ENCODE data around the gene SELENOF.
"Not testable (repeated sequence)": the region's sequence is repeated elsewhere in the genome, so short reads cannot be mapped to it uniquely, and the experiment has no call there.

SELENOF gene

GRCh38 chr1:86856196-86856595, 57.7 kb downstream of the SELENOF start:
- no peak for FAIRE-seq

GRCh38 chr1:86854352-86854751, 59.6 kb downstream of the SELENOF start:
- FAIRE-seq: no peak

DNA sequence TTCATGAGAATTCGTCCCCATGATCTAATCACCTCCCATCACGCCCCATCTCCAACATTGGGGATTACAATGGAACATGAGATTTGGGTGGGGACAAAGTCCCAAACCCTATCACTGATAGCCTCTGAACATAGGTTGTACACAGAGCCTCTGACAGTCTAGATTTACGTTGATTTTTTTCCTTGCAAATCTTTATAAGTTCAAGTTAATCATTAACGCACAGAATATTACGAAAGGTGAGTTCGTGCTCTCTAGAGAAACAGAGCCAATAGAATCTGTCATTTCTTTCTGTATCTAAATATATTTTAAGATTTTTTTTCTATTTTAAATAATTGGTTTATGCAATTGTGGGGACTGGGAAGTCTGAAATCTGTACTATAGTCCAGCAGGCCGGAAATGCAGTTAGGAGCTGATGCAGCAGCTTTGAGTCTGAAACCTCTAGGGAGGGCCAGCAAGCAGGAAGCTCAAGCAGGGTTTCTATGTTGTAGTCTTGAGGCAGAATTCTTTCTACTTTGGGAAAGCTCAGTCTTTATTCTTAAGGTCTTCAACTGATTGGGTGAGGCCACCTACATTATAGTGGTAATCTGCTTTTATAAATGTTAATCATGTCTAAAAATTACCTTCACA, 61.0 kb downstream of the SELENOF start:
- FAIRE-seq: no peak

DNA sequence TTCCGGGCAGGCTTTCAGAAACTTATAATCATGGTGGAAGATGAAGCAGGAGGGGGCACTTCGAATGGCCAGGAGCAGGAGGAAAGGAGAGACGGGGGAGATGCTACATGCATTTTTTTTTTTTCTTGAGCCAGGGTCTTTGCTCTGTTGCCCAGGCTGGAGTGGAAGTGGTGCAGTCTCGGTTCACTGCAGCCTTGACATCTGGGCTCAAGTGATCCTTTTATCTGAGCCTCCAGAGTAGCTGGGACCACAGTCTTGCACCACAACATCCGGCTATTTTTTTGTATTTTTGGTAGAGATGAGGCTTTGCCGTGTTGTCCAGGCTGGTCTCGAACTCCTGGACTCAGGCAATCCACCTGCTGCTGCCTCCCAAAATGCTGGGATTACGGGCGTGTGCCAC, 61.6 kb downstream of the SELENOF start:
- no peak for FAIRE-seq

- no peak for FAIRE-seq
These were observed 64.2 kb downstream of the SELENOF start for GRCh38 chr1:86849756-86850155.

DNA sequence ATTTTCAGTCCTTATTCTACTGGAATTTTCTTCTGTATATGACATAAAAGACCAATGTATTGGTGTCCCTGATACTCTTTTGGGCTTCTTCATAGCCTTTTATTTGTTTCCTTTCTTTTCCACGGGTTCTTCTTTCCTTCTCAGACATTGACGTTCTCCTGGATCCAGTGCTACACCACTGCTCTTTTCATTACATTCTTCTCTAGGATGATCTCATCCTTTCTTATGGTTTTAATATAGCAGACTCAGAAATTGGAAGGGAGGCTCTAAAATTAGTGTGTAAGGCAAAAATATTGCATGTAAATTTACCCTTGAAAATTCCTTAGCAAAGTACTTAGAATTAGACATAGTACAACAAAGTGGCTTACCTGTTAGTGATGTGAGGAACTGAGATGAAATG, 65.3 kb downstream of the SELENOF start:
- no peak for FAIRE-seq

- no peak for FAIRE-seq
These were observed 67.7 kb downstream of the SELENOF start for GRCh38 chr1:86846164-86846647.

- no peak for FAIRE-seq
These were observed 68.4 kb downstream of the SELENOF start for GRCh38 chr1:86845514-86845913.

DNA sequence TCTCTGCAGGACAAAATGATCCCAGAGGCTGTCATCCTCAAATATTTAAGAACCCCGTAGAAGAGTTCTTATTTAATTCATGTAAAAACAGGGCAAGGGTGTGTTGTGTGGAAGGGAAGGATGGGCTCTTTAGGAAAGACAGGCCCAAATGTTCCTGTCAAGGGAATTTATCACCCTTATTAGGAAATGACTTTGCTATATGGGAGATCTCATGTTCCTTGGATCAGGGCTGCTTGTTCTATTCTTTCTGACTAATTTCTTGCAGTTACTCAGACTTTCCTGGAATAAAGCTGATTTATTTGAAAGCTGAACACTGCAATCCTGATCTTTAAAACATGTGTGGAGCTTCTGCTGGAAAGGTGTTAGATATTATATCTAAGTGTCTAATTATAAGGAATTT, 72.8 kb downstream of the SELENOF start:
- no peak for FAIRE-seq

GRCh38 chr1:86833461-86834215, 80.3 kb downstream of the SELENOF start:
- FAIRE-seq: peak; percentile 26

DNA sequence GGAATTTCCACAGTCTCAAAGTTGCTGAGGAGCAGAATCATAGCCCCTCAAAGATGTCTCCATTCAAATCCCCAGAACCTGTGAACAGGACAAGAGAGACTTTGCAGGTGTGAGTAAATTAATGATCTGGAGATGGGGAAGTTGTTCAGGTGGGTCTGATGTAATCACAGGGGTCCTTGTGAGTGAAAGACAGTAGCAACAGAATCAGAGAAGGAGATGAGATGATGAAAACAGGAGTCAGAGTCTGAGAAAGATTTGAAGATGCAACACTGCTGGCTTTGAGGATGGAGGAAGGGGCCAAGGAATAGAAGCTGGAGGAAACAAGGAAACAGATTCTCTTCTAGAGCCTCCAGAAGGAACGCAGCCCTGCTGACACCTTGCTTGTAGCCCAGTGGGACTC, 81.5 kb downstream of the SELENOF start:
- no peak for FAIRE-seq

DNA sequence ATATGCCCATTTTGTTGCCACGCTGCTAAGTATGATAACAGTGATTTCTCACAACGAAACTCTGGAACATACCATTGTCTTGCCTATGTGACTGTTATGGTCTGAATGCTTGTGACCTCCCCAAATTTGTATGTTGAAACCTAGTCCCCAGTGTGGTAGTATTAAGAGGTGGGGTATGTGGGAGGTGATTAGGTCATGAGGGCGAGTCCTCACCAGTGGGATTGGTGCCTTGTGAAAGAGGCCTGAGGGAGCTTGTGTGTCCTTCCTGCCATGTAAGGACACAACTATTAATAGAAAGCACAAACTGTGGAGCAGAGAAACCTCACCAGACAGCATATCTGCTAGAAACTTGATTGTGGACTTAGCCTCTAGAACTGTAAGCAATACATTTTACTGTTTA, 84.6 kb downstream of the SELENOF start:
- FAIRE-seq: no peak

DNA sequence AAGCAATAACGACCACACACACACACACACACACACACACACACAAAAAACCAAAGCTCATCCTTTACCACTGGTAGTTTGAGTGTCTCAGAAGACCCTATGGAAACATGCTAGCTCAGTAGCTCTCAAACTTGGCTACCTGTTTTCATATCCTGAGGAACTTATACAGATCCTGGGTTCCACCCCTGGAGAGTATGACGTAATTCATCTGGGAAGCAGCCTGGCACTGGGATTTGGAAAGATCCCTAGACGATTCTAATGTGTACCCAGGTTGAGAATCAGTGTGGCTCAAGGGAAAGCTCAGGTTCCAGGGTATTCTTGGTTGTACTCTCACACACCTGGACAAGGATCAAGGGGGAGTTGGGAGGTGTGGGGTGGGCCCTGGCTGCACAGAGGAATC, 85.9 kb downstream of the SELENOF start:
- FAIRE-seq: no peak

GRCh38 chr1:86826856-86827255, 87.1 kb downstream of the SELENOF start:
- FAIRE-seq: no peak

GRCh38 chr1:86825319-86825718, 88.6 kb downstream of the SELENOF start:
- FAIRE-seq: no peak

DNA sequence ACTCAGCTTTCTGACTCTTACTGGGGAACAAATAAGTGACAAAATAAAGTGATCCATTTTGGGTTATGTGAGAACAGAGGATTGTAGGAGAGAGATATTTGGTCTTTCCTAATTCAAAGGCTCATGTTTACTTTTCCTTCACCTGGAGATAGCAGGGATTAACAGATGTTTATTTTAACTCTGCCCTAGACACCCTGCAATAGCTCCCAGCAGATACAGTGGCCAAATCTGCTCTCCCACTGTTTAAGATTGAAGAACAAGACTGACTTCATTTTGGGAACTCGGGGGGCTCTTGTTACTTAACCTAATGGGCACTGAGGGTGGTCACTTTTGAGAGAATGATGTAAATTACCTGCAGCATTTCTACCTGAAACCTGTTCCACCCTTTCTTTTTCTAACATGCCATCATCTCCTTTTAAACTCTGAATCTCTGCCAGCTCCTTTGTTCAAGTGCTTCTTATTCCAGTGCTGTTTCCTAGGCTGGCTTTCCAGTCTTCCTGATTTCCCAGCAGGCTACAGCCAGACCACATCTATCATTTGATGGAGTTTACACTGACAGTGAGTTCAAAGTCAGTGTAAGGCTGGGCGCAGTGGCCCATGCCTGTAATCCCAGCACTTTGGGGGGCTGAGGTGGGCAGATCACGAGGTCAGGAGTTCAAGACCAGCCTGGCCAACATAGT, 90.0 kb downstream of the SELENOF start:
- no peak for FAIRE-seq

- no peak for FAIRE-seq
These were observed 90.5 kb downstream of the SELENOF start for GRCh38 chr1:86823386-86823785.

DNA sequence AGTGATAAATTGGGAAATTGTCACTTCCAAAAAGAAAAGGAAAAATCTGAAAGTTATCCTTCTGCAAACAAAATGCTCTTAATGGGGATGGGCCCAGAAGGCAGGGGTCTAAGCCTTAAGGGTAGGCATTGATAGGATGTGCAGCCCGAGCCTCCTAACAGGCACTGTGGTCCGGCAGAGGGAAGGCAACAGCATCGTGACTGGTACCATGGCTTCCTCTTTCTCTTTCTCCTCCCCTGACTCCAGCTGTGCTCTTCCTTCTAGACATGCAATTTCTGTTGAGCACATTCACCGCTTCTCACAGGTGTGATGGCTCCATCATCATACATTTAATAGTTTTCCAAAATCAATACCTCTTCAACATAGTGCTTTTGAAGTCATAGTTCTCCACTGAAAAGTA, 91.5 kb downstream of the SELENOF start:
- no peak for FAIRE-seq

GRCh38 chr1:86821956-86822355, 92.0 kb downstream of the SELENOF start:
- no peak for FAIRE-seq

DNA sequence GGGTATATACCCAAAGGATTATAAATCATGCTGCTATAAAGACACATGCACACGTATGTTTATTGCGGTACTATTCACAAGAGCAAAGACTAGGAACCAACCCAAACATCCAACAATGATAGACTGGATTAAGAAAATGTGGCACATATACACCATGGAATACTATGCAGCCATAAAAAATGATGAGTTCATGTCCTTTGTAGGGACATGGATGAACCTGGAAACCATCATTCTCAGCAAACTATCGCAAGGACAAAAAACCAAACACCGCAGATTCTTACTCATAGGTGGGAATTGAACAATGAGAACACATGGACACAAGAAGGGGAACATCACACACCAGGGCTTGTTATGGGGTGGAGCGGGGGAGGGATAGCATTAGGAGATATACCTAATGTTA, 94.0 kb downstream of the SELENOF start:
- FAIRE-seq: not testable (repeated sequence)

DNA sequence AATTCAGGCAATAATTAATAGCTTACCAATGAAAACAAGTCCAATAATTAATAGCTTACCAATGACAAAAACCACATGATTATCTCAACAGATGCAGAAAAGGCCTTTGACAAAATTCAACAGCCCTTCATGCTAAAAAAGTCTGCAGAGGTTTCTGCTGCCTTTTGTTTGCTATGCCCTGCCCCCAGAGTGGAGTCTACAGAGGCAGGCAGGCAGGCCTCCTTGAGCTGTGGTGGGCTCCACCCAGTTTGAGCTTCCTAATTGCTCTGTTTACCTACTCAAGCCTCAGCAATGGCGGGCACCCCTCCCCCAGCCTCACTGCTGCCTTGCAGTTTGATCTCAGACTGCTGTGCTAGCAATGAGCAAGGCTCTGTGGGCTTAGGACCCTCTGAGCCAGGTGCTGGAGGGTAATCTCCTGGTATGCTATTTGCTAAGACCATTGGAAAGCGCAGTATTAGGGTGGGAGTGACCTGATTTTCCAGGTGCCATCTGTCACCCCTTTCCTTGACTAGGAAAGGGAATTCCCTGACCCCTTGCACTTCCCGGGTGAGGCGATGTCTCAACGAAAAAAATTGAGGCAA, 96.6 kb downstream of the SELENOF start:
- FAIRE-seq: not testable (repeated sequence)

DNA sequence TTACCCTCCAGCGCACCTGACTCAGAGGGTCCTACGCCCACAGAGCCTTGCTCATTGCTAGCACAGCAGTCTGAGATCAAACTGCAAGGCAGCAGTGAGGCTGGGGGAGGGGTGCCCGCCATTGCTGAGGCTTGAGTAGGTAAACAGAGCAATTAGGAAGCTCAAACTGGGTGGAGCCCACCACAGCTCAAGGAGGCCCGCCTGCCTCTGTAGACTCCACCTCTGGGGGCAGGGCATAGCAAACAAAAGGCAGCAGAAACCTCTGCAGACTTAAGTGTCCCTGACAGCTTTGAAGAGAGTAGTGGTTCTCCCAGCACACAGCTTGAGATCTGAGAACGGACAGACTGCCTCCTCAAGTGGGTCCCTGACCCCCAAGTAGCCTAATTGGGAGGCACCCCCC, 99.8 kb downstream of the SELENOF start:
- not testable (repeated sequence) for FAIRE-seq

All from endometrium (tissue), 2 donors.